Activated CD4-positive, alpha-beta T cell treated with anti-CD3 and anti-CD28 coated beads, Interleukin-2, amount 10 ng/mL, durations not matched to agents 24 days and 14 days (primary cell): ENCODE measurements around the gene SPINK14. TPM values are rescaled to one million over a fixed set of nuclear protein-coding genes. Genes with fewer than 3 reads are reported as not detected.

Experiments used
- DNase-seq: peaks from one replicate; pipeline ENCODE4 v3.0.0; 2022
- H3K27ac Mint-ChIP-seq: one replicate; pipeline ENCODE4 v1.8.0; 2022; ENCODE audit warnings: mild to moderate bottlenecking, mixed read lengths
- H3K27me3 Mint-ChIP-seq: one replicate; pipeline ENCODE4 v1.8.0; 2022; ENCODE audit warnings: mixed read lengths
- H3K36me3 Mint-ChIP-seq: one replicate; pipeline ENCODE4 v1.8.0; 2022; ENCODE audit warnings: low read depth, mild to moderate bottlenecking, mixed read lengths
- H3K4me1 Mint-ChIP-seq: one replicate; pipeline ENCODE4 v1.8.0; 2021; ENCODE audit warnings: mixed read lengths
- H3K4me3 Mint-ChIP-seq: one replicate; pipeline ENCODE4 v1.8.0; 2022; ENCODE audit warnings: mild to moderate bottlenecking, moderate library complexity, mixed read lengths
- H3K9me3 Mint-ChIP-seq: one replicate; pipeline ENCODE4 v1.8.0; 2021; ENCODE audit warnings: mixed read lengths
- intact Hi-C: fragments of 100-400 bp; cut with micrococcal nuclease; formaldehyde crosslinking; loops from one replicate; pipeline ENCODE4 v1.15.1; 2023
- total RNA-seq: library from RNA; stranded (reverse); gene quantifications from 2 replicates; pipeline ENCODE4 v1.2.3, GENCODE V29; 2022

Gene SPINK14, protein sequence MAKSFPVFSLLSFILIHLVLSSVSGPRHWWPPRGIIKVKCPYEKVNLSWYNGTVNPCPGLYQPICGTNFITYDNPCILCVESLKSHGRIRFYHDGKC
- not detected in 2 replicates for total RNA-seq

DNA sequence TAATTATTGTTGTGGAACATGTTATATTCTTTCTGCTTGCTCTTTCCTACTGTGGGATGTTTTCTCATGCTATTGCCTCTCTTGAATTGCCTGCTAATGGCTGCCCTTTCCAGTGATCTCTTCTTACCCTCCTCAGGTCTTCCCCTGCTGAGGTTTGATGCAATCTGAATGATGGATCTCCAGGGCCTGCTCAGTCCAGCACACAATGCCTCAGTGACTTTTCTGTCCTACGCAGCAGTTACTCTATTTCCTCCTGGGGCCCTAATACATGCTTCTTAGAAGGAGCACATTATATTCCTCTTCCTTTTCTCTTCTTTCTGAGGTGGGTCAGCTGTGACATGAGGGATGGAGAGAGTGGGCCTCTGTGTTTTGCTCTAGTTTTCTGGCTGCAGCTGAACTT is at the start of gene SPINK14:
TSS of gene SPINK14 (plus strand) at position 301 of the 400 bp plus-strand sequence. CDS start 1,187 bp downstream, outside the sequence.
- no peaks in the 10 kb centered on the region for H3K9me3 Mint-ChIP-seq
- peaks cover 6% of the 10 kb centered on the region for H3K27me3 Mint-ChIP-seq
- no peaks in the 10 kb centered on the region for H3K4me1 Mint-ChIP-seq
- intact Hi-C loops = no loop called here
- DNase-seq = no peak
- H3K4me3 Mint-ChIP-seq = no peak within 1 kb of the TSS
- no peak within 1 kb of the TSS for H3K27ac Mint-ChIP-seq
- H3K36me3 Mint-ChIP-seq = no peaks in the 10 kb centered on the region

DNA sequence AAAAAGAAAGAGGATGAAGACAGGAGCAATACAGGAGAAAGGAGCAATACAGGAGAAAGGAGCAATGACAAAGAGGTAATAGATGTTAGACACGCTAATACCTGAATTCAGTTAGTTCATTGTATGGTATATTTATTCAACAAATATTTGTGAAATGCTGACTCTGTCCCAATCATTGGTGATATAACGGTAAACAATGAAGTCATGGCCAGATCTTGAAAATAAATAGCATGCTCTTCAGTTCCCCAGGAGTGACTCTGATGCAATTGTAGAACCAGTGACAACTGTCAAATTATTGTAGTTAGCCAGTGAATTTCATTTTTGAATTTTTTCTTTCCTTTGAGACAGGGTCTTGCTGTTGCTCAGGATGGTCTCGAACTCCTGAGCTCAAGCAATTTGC is 48.0 kb upstream of the SPINK14 start:
- H3K4me1 Mint-ChIP-seq = no peaks in the 10 kb centered on the region
- intact Hi-C loops = no loop called here
- no peaks in the 10 kb centered on the region for H3K9me3 Mint-ChIP-seq
- DNase-seq = no peak
- H3K4me3 Mint-ChIP-seq = no peak overlapping the region
- H3K27ac Mint-ChIP-seq = no peak overlapping the region
- H3K36me3 Mint-ChIP-seq = no peaks in the 10 kb centered on the region
- no peaks in the 10 kb centered on the region for H3K27me3 Mint-ChIP-seq

DNA sequence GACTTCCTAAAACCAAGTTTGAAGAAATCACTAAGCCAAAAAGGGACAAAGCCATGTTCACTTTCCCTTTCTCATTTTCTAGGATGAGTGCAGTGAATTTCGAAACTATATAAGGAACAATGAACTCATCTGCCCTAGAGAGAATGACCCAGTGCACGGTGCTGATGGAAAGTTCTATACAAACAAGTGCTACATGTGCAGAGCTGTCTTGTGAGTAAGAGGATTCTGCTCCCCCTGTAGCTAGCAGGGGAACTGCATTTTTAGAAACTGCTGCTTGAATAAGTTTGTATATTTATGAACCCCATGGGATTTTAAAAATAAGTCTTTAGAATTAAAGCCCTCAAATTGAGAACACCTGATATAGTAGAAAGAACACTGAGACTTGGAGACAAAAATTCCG is 42.7 kb upstream of the SPINK14 start:
- H3K27me3 Mint-ChIP-seq = no peaks in the 10 kb centered on the region
- no peaks in the 10 kb centered on the region for H3K9me3 Mint-ChIP-seq
- H3K36me3 Mint-ChIP-seq = no peaks in the 10 kb centered on the region
- no peaks in the 10 kb centered on the region for H3K4me1 Mint-ChIP-seq
- no peak overlapping the region for H3K27ac Mint-ChIP-seq
- no peak overlapping the region for H3K4me3 Mint-ChIP-seq
- no peak for DNase-seq
- intact Hi-C loops = no loop called here

DNA sequence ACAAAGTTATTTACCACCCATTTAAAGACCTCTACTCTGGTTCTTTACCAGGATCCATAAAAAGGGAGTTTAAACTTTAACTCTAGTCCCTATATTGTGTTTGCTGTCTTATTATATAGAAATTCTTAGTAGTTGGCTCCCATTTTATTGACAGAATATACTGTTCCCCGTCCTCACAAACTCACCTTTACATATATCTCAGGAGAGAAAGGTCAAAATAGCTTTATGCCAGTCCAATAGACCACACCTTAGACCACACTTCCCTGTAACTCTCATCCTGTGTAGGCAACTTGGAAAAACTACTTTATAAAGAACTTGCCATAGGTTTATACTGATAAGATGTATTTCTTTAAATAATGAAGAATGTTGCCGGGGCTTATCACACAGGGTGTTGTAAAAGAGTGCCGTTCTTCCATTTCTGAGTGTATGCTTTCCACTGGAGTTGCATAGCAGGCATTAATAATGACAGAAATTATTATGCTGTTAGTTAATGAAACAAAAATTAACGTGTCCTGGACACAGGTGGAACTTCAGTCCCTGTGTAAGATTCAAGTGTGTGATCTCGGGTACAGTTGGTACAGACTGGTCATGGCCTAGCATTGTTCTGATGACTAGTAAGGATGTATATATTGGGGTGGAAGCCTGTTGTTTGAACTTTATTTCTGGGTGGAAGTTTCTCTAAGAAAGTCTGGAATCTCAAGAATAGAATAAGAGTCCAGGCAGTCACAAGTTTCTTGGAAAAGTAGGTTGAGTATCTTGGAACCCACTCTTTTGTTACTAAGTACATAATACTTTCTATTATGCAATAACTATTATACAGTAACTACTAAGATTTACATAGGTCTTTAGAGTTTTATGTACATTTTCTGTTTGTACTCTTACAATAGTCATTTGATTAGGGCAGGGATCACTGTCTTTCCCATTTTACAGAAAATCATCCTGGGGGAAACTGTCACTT is 33.0 kb upstream of the SPINK14 start:
- H3K4me1 Mint-ChIP-seq = no peaks in the 10 kb centered on the region
- no peaks in the 10 kb centered on the region for H3K27me3 Mint-ChIP-seq
- H3K9me3 Mint-ChIP-seq = no peaks in the 10 kb centered on the region
- no peaks in the 10 kb centered on the region for H3K36me3 Mint-ChIP-seq
- H3K4me3 Mint-ChIP-seq = no peak overlapping the region
- H3K27ac Mint-ChIP-seq = no peak overlapping the region
- no peak for DNase-seq
- intact Hi-C loops = no loop called here

DNA sequence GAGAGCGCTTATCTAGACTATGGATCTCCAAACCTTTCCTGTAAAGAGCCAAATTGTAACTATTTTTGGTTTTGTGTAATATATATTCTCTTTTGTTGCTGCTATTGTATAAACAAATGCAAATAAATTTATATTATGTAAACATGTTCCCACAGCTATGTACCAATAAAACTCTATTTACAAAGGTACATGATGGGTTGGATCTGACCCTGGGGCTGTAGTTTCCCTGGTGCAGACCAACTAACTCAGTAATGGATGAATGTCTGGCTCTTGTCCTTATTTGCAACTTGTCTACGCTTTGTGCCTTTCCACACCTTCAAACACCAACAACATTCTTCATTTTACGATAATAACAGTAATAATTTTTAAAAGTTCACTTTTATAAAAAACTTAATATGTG is 27.5 kb upstream of the SPINK14 start:
- Mint-ChIP-seq H3K36me3 (no peaks in the 10 kb centered on the region), H3K27ac (no peak overlapping the region), H3K27me3 (no peaks in the 10 kb centered on the region), H3K9me3 (no peaks in the 10 kb centered on the region), H3K4me1 (no peaks in the 10 kb centered on the region), H3K4me3 (no peak overlapping the region)
- DNase-seq = no peak
- intact Hi-C loops = no loop called here

DNA sequence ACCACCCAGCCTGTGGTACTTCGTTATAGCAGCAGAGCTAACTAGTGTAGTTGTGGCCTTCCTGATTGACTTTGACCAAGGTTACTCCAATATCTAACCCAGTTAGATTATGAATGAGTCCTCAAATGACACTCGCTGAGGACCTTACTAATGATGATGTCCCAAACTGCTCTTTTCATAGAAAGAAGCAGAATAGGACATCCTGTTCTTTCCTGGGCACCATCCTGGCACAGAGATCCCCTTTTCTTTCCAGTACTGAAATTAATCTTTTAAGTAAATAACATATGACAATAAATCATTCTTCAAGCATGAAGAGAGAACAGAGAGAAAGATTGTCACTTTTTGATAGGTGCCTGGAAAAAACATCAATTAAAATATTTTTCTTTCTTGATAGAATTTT is 26.7 kb upstream of the SPINK14 start:
- no peak overlapping the region for H3K27ac Mint-ChIP-seq
- DNase-seq = no peak
- no peaks in the 10 kb centered on the region for H3K9me3 Mint-ChIP-seq
- no peak overlapping the region for H3K4me3 Mint-ChIP-seq
- H3K36me3 Mint-ChIP-seq = no peaks in the 10 kb centered on the region
- H3K27me3 Mint-ChIP-seq = no peaks in the 10 kb centered on the region
- no peaks in the 10 kb centered on the region for H3K4me1 Mint-ChIP-seq
- intact Hi-C loops = no loop called here

DNA sequence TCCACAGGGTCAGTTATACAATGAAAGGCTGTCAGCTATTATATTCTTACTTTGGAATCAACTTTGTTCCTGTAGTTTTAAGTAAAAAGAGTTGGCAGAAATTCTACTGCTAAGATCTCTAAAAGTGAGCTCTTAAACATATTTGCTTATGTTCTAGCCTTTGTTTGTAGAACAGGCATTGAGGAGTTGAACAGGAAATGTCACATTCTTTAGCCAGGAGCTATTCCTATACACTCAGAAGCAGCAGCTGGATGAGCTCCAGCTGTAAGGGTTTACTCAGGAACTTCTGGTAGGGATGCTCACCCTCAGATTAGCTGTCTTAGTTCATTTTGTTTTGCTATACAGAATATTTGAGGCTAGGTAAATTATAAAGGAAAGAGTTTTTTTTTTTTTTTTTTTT is 22.4 kb upstream of the SPINK14 start:
- Mint-ChIP-seq H3K4me1 (no peaks in the 10 kb centered on the region), H3K9me3 (no peaks in the 10 kb centered on the region), H3K4me3 (no peak overlapping the region), H3K27me3 (peaks cover 7% of the 10 kb centered on the region), H3K27ac (no peak overlapping the region), H3K36me3 (no peaks in the 10 kb centered on the region)
- intact Hi-C loops = no loop called here
- DNase-seq = no peak

DNA sequence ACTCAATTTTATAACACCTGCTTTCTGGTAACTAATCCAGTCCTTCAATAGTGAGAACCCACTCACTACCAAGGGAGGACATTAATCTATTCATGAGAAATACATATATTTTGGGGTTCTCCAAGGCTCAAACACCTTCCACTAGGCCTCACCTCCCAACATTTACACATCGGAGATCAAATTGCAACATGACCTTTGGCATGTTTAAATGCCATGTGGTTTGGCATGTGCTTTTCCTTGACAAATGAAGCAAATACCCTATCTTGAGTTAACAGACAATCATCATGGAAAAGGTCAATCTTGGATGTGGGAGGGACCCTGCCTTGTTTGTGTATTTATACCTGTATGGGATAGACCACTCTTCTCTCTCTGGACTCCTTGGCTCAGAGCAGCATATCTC is 21.9 kb upstream of the SPINK14 start:
- H3K27me3 Mint-ChIP-seq = peaks cover 7% of the 10 kb centered on the region
- no peaks in the 10 kb centered on the region for H3K36me3 Mint-ChIP-seq
- H3K4me1 Mint-ChIP-seq = no peaks in the 10 kb centered on the region
- no peak overlapping the region for H3K4me3 Mint-ChIP-seq
- DNase-seq = no peak
- no peaks in the 10 kb centered on the region for H3K9me3 Mint-ChIP-seq
- H3K27ac Mint-ChIP-seq = no peak overlapping the region
- intact Hi-C loops = no loop called here

DNA sequence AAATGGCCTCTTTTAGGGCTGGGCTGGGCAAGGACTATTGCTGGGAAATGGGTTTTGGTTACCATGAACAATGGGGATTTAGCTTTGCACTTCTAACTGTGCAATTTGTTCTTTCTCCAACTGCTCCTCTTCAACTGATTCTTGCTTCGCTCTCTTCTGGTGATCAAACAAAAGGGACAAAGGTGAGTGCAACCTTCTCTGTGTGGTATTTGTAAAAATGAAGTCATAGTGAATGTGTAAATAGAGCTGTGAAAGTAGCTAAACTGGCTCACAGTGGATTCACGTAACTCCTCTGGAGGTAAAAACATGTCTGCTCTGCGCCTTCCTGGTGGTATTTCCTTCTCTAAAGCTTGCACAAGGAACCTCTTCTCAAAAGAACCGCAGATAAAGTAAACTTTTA is 20.9 kb upstream of the SPINK14 start:
- DNase-seq = no peak
- H3K9me3 Mint-ChIP-seq = no peaks in the 10 kb centered on the region
- intact Hi-C loops = no loop called here
- no peak overlapping the region for H3K27ac Mint-ChIP-seq
- peaks cover 7% of the 10 kb centered on the region for H3K27me3 Mint-ChIP-seq
- H3K4me1 Mint-ChIP-seq = no peaks in the 10 kb centered on the region
- H3K4me3 Mint-ChIP-seq = no peak overlapping the region
- H3K36me3 Mint-ChIP-seq = no peaks in the 10 kb centered on the region

DNA sequence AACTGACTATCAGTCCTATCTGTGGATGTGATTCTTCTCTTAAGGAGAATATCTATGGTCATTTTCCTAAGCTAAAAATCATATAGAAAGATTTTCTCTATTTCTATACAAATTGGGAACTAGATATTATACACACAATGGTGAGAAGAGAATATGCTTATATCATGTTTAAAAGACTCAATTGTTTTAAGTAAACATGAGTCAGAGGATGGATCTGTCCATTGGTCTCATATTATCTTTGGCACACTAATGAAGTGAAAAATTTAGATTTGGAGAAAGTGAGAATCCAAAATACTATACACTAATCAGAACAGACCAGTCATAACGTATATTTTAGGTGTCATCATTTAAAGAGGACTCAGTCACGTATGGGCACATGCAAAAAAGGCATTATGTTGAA is 16.5 kb upstream of the SPINK14 start:
- H3K9me3 Mint-ChIP-seq = no peaks in the 10 kb centered on the region
- no peaks in the 10 kb centered on the region for H3K4me1 Mint-ChIP-seq
- no peak overlapping the region for H3K4me3 Mint-ChIP-seq
- H3K27ac Mint-ChIP-seq = no peak overlapping the region
- intact Hi-C loops = no loop called here
- no peak for DNase-seq
- no peaks in the 10 kb centered on the region for H3K36me3 Mint-ChIP-seq
- peaks cover 7% of the 10 kb centered on the region for H3K27me3 Mint-ChIP-seq

DNA sequence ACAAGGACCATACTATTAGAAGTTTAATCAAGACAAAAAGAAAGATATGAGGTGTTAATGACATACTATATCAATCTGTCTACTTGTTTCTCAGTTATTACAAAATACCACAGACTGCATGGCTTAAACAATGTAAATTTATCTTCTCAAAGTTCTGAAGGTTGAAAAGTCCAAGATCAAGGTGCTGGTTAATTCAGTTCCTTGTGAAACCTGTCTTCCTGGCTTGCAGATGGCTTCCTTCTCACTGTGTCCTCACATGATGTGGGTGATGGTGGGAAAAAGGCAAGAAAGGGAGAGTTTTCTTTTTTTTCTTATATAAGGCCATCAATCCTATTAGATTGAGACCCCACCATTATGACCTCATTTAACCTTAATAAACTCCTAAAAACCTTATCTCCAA is 15.6 kb upstream of the SPINK14 start:
- no peaks in the 10 kb centered on the region for H3K36me3 Mint-ChIP-seq
- no peaks in the 10 kb centered on the region for H3K4me1 Mint-ChIP-seq
- DNase-seq = no peak
- intact Hi-C loops = no loop called here
- no peaks in the 10 kb centered on the region for H3K9me3 Mint-ChIP-seq
- H3K27ac Mint-ChIP-seq = no peak overlapping the region
- peaks cover 7% of the 10 kb centered on the region for H3K27me3 Mint-ChIP-seq
- no peak overlapping the region for H3K4me3 Mint-ChIP-seq

DNA sequence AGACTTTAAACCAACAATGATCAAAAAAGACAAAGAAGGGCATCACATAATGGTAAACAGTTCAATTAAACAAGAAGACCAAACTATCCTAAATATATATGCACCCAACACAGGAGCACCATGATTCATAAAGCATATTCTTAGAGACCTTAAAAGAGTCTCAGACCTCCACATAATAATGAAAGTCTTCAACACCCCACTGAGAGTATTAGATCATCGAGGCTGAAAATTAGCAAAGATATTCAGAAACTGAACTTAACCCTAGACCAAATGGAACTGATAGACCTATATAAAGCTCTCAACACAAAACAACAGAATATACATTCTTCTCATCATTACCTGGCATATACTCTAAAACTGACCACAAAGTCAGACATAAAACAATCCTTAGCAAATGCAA is 11.7 kb upstream of the SPINK14 start:
- Mint-ChIP-seq H3K9me3 (no peaks in the 10 kb centered on the region), H3K27ac (no peak overlapping the region), H3K4me1 (no peaks in the 10 kb centered on the region), H3K4me3 (no peak overlapping the region), H3K27me3 (no peaks in the 10 kb centered on the region), H3K36me3 (no peaks in the 10 kb centered on the region)
- DNase-seq = no peak
- intact Hi-C loops = no loop called here

DNA sequence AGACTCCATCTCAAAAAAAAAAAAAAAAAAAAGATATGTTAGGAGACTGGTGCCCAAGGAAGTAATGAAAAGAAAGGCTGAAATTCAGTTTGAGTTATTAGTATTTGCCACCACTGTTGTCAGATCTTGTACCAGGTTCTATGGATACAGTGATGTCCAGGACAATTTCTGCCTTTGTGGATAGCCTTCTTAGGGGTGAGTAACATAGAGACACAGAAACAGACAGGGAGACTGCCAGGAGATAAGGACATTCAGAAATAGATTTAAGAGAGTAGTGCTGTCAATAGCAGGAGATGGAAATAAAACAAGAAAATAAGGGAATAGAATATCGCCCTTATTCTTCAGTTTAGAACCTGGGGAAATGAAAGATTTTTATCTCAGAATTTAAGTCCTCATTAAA is 6.3 kb upstream of the SPINK14 start:
- Mint-ChIP-seq H3K27ac (no peak overlapping the region), H3K27me3 (peaks cover 2% of the 10 kb centered on the region), H3K4me1 (no peaks in the 10 kb centered on the region), H3K9me3 (no peaks in the 10 kb centered on the region), H3K36me3 (no peaks in the 10 kb centered on the region), H3K4me3 (no peak overlapping the region)
- intact Hi-C loops = no loop called here
- DNase-seq = peak; percentile 8

DNA sequence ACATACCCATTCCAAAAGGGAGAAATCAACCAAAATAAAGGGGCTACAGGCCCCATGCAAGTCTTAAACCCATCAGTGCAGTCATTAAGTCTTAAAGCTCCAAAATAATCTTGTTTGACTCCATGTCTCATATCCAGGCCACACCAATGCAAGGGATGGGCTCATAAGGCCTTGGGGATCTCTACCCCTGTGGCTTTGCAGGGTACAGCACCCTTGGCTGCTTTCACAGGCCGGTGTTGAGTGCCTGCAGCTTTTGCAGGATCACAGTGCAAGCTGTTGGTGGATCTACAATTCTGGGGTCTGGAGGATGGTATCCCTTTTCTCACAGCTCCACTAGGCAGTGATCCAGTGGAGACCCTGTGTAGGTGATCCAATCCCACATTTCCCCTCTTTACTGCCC is 5.0 kb upstream of the SPINK14 start:
- Mint-ChIP-seq H3K4me3 (no peak overlapping the region), H3K4me1 (no peaks in the 10 kb centered on the region), H3K27me3 (peaks cover 2% of the 10 kb centered on the region), H3K9me3 (no peaks in the 10 kb centered on the region), H3K36me3 (no peaks in the 10 kb centered on the region), H3K27ac (no peak overlapping the region)
- peak; percentile 44 for DNase-seq
- intact Hi-C loops = no loop called here
